Astrocyte (in vitro differentiated cells and primary cell): ENCODE measurements around the gene C17orf50. TPM values are rescaled to one million over a fixed set of nuclear protein-coding genes. Genes with fewer than 3 reads are reported as not detected.

ENCODE experiments used
- DNase-seq: peaks from one replicate; pipeline ENCODE4 v3.0.0-alpha.2; 2010; ENCODE audit warnings: low read depth
- FAIRE-seq: peaks from 2 replicates; lab custom pipeline; 2011; peaks lifted over from hg19 to GRCh38; lab: Jason Lieb, UNC
- H2AFZ ChIP-seq: 2 replicates; pipeline ENCODE4 v1.6.0; 2012; ENCODE audit warnings: low read depth, low read length, inconsistent platforms
- H3K27ac ChIP-seq: 2 replicates; pipeline ENCODE4 v1.5.1; 2011; ENCODE audit warnings: low read depth, low read length, inconsistent platforms
- H3K27me3 ChIP-seq: 2 replicates; pipeline ENCODE4 v1.6.0; 2011; ENCODE audit warnings: low read length, inconsistent platforms; ENCODE audit not compliant: insufficient read depth
- H3K36me3 ChIP-seq: 2 replicates; pipeline ENCODE4 v1.5.1; 2011; ENCODE audit warnings: low read length, inconsistent platforms; ENCODE audit not compliant: insufficient read depth
- H3K4me1 ChIP-seq: 2 replicates; pipeline ENCODE4 v1.5.1; 2011; ENCODE audit warnings: low read length, inconsistent platforms; ENCODE audit not compliant: insufficient read depth
- H3K4me2 ChIP-seq: 2 replicates; pipeline ENCODE4 v1.6.0; 2012; ENCODE audit warnings: low read length, inconsistent platforms
- H3K4me3 ChIP-seq: 2 replicates; pipeline ENCODE4 v1.5.1; 2011; ENCODE audit warnings: low read depth, mild to moderate bottlenecking, low read length, inconsistent platforms; ENCODE audit not compliant: insufficient read depth
- H3K79me2 ChIP-seq: 2 replicates; pipeline ENCODE4 v1.6.0; 2012; ENCODE audit warnings: mild to moderate bottlenecking, low read length, inconsistent platforms; ENCODE audit not compliant: insufficient read depth
- H3K9ac ChIP-seq: 2 replicates; pipeline ENCODE4 v1.6.0; 2012; ENCODE audit warnings: mild to moderate bottlenecking, low read length, inconsistent platforms
- H3K9me3 ChIP-seq: 2 replicates; pipeline ENCODE4 v1.5.1; 2012; ENCODE audit warnings: low read depth, mild to moderate bottlenecking, low read length, inconsistent platforms; ENCODE audit not compliant: insufficient read depth
- H4K20me1 ChIP-seq: 2 replicates; pipeline ENCODE4 v1.6.0; 2012; ENCODE audit warnings: low read length, inconsistent platforms; ENCODE audit not compliant: insufficient read depth
- H3K27ac Mint-ChIP-seq: one replicate; pipeline ENCODE4 v1.8.0; 2021; ENCODE audit warnings: mild to moderate bottlenecking, mixed read lengths; ENCODE audit not compliant: unreplicated experiment
- H3K27me3 Mint-ChIP-seq: one replicate; pipeline ENCODE4 v1.8.0; 2021; ENCODE audit warnings: low read depth, mixed read lengths; ENCODE audit not compliant: unreplicated experiment
- H3K36me3 Mint-ChIP-seq: one replicate; pipeline ENCODE4 v1.8.0; 2021; ENCODE audit warnings: low read depth, mixed read lengths; ENCODE audit not compliant: unreplicated experiment
- H3K4me1 Mint-ChIP-seq: one replicate; pipeline ENCODE4 v1.8.0; 2021; ENCODE audit warnings: low read depth, mixed read lengths; ENCODE audit not compliant: unreplicated experiment
- H3K4me3 Mint-ChIP-seq: one replicate; pipeline ENCODE4 v1.8.0; 2021; ENCODE audit warnings: mild to moderate bottlenecking, moderate library complexity, mixed read lengths; ENCODE audit not compliant: unreplicated experiment
- H3K9me3 Mint-ChIP-seq: one replicate; pipeline ENCODE4 v1.8.0; 2021; ENCODE audit warnings: mild to moderate bottlenecking, mixed read lengths; ENCODE audit not compliant: unreplicated experiment
- CTCF ChIP-seq: IDR thresholded peaks from 2 replicates; pipeline ENCODE4 v1.5.1; 2011; ENCODE audit warnings: low read depth, mild to moderate bottlenecking, inconsistent platforms, low read length, moderate library complexity; ENCODE audit not compliant: insufficient read depth
- EZH2 ChIP-seq: IDR thresholded peaks from 2 replicates; pipeline ENCODE4 v1.6.1; 2012; ENCODE audit warnings: mild to moderate bottlenecking, low read length, inconsistent platforms; ENCODE audit not compliant: insufficient read depth
- total RNA-seq: library from RNA; stranded (reverse); gene quantifications from 2 replicates; pipeline ENCODE4 v1.2.1, GENCODE V29; 2021

Gene C17orf50
- total RNA-seq, 1 donor from 2014 or later = not detected

- H3K4me2 ChIP-seq = peak overlapping the region; percentile 94
- Mint-ChIP-seq H3K9me3 (no peaks in the 10 kb centered on the region), H3K4me3 (peak overlapping the region; percentile 88), H3K4me1 (peaks cover 19% of the 10 kb centered on the region), H3K36me3 (peaks cover 11% of the 10 kb centered on the region), H3K27ac (no peak overlapping the region), H3K27me3 (peaks cover 6% of the 10 kb centered on the region)
- H3K4me3 ChIP-seq = peak overlapping the region; percentile 62
- DNase-seq (no peak), FAIRE-seq (no peak)
- no peak overlapping the region for H2AFZ ChIP-seq
- no peaks in the 10 kb centered on the region for H3K27me3 ChIP-seq
- TF ChIP-seq EZH2 (no peak), CTCF (no peak)
- no peak overlapping the region for H3K27ac ChIP-seq
- H3K9ac ChIP-seq = no peak overlapping the region
- no peaks in the 10 kb centered on the region for H3K9me3 ChIP-seq
- H3K4me1 ChIP-seq = peaks cover 12% of the 10 kb centered on the region
- H3K79me2 ChIP-seq = no peaks in the 10 kb centered on the region
- peaks cover 2% of the 10 kb centered on the region for H3K36me3 ChIP-seq
- H4K20me1 ChIP-seq = peaks cover 17% of the 10 kb centered on the region
Observed at GRCh38 chr17:35732806-35733136, 27.9 kb upstream of the C17orf50 start.

GRCh38 chr17:35733366-35733765, 27.3 kb upstream of the C17orf50 start:
- Histone ChIP-seq H3K27me3 (peaks cover under 1% of the 10 kb centered on the region), H3K4me1 (peaks cover 12% of the 10 kb centered on the region), H3K27ac (no peak overlapping the region), H3K4me2 (no peak overlapping the region), H3K9me3 (no peaks in the 10 kb centered on the region), H3K36me3 (no peaks in the 10 kb centered on the region), H2AFZ (no peak overlapping the region), H4K20me1 (peaks cover 12% of the 10 kb centered on the region), H3K4me3 (no peak overlapping the region), H3K9ac (no peak overlapping the region), H3K79me2 (no peaks in the 10 kb centered on the region)
- H3K36me3 Mint-ChIP-seq = peaks cover 11% of the 10 kb centered on the region
- H3K9me3 Mint-ChIP-seq = no peaks in the 10 kb centered on the region
- H3K27me3 Mint-ChIP-seq = peaks cover 11% of the 10 kb centered on the region
- peak overlapping the region; percentile 88 for H3K4me3 Mint-ChIP-seq
- H3K4me1 Mint-ChIP-seq = peaks cover 19% of the 10 kb centered on the region
- DNase-seq (no peak), FAIRE-seq (no peak)
- no peak overlapping the region for H3K27ac Mint-ChIP-seq
- TF ChIP-seq EZH2 (no peak), CTCF (no peak)

- Mint-ChIP-seq H3K27me3 (peaks cover 18% of the 10 kb centered on the region), H3K27ac (no peak overlapping the region), H3K4me1 (peaks cover 18% of the 10 kb centered on the region), H3K9me3 (no peaks in the 10 kb centered on the region), H3K36me3 (peaks cover 15% of the 10 kb centered on the region), H3K4me3 (no peak overlapping the region)
- Histone ChIP-seq H3K4me3 (no peak overlapping the region), H3K9me3 (no peaks in the 10 kb centered on the region), H3K27ac (no peak overlapping the region), H3K36me3 (no peaks in the 10 kb centered on the region), H3K4me1 (peaks cover 12% of the 10 kb centered on the region), H3K4me2 (no peak overlapping the region), H3K27me3 (peaks cover 3% of the 10 kb centered on the region), H3K79me2 (no peaks in the 10 kb centered on the region), H2AFZ (no peak overlapping the region), H3K9ac (no peak overlapping the region), H4K20me1 (peaks cover 12% of the 10 kb centered on the region)
- DNase-seq = no peak
- no peak for TF ChIP-seq CTCF
- no peak for TF ChIP-seq EZH2
- FAIRE-seq = no peak
Observed at GRCh38 chr17:35734396-35734795, 26.3 kb upstream of the C17orf50 start.
